Stimulated activated CD4-positive, alpha-beta T cell treated with anti-CD3 and anti-CD28 coated beads, TNF-alpha, amount 100 ng/mL, for 48 hours (primary cell): Measurements from ENCODE around the gene CDC14A.

Source experiments
- DNase-seq, 3 donors: peaks; one replicate each; pipeline ENCODE4 v3.0.0-alpha.2; 2020; ENCODE audit warnings: low read depth in 3 of 3

Gene CDC14A

DNA sequence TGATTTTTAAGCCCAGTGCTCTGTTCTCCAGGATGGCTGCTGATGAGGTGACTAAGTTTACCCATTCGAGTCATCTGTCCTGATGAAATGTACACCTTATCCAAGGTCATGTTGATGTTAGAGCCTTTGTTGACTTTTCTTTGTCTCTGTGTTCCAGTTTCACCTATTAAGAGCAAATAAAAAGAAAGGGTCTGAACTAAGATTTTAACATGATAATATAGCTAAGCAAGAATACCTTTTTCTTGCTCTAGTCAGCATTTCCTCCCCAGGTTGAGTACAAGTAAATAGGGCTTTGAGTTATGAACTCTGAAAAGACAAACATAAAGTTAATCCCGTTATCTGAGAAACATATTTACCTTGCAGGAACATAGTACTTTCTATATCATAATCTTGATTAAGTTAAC is 133.6 kb downstream of the CDC14A start:
- no peak for DNase-seq

DNA sequence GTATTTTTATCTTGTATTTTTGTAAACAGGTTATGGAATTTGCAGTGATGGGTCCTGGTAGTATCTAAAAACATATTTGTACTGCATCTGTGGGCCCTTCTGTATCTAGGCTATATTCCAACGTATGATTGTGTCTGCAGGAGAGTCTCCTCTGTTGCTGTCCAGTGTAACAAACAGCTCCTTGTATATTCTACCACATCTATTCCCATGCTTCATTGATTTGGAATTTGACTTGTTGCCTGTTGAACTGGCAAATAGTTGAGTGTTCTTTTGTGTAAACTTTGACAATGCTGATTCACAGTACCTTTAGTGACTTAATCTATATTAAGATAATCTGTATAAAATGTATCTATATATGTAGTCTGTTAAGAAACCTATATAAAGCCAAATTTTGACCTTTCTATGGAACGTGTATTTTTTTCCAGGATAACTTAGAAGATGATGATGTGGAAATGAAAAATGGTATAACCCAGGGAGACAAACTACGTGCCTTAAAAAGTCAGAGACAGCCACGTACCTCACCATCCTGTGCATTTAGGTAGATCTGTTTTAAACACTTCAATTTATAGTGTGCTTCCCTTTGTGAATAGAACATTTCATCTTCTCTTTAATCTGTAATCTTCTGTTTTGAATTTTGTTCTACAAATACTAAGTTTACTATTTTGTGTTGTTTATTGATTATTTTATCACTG is 142.2 kb downstream of the CDC14A start:
- no peak for DNase-seq

DNA sequence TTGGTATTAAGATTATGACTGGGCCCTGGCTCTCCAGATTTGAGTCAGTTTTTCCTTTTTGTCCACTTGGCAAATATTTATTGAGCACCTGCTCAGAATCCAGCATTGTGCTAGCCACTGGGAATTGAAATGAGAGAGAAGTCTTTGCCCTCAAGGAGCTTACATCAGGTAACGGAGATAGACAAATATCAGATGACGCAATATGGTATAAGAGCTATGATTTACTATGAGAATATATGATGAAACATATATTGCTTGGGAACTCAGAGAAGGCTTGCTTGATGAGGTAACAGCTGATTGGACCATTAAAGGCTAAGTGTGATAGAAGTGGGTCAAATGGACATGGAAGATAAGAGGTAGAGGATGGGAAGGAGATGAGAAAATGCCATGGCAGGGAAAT is 144.6 kb downstream of the CDC14A start:
- no peak for DNase-seq

DNA sequence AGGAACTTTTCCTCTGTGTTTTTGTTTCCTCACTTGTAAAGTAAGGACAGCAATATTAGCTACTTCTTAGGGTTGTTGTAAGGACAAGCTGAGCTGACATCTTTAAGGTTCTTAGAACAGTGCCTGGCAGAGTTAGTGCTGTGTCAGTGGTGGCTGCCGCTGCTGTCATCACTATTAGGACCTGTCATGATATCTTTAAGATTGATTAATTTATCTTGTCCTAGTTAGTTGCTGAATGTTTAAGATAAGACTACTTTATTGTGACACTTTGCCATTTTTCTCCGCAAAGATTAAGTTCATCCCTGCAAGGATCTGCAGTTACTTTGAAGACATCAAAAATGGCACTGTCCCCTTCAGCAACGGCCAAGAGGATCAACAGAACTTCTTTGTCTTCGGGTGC is 145.5 kb downstream of the CDC14A start:
- DNase-seq: no peak

DNA sequence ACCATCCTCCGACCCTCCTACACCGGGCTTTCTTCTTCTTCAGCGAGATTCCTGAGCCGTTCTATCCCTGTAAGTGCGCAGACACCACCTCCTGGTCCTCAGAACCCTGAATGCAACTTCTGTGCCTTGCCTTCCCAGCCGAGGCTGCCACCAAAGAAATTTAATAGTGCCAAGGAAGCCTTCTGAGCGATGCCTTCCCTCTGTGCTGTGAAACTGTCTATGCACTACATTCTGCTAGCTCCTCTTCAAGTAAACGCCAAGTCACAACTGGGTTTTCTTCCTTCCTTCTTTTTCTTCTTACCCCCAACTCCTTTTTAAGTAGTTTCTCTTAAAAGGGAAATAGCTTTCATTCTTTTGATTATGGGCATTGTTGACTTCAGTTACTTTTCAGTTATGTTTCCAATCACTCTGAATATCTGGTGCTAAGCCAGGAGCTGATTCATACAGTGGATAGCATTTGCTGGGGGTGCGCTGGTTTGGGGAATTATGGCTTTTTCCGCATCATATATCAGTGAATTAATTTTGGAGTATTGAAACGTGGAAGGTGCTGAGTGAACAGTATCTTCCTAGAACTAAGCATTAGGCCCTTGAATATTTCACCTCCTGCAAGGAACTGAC is 147.0 kb downstream of the CDC14A start:
- DNase-seq: no peak

DNA sequence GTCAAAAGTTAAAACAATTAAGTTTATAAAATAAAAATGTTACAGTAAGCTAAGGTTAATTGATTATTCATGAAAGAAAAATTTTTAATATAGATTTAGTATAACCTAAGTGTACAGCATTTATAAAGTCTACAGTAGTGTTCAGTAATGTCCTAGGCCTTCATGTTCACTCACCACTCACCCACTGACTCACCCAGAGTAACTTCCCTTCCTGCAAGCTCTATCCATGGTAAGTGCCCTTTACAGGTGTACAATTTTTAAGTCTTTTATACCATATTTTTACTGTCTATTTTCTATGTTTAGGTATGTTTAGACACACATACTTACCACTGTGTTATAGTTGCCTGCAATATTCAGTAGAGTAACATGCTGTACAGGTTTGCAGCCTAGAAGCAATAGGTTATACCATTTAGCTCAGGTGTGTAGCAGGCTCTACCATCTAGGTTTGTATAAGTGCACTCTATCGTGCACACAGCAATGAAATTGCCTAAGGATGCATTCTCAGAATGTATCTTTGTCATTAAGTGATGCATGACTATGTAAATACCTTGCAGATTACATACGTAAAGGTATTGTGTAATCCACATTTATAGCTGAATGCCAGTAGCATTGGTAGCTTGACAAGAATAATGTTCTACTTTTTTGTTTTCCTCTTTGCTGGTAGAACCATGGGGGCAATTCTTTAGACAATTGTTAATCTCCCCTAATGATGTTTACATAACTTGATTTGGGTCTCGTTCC is 149.9 kb downstream of the CDC14A start:
- no peak for DNase-seq

DNA sequence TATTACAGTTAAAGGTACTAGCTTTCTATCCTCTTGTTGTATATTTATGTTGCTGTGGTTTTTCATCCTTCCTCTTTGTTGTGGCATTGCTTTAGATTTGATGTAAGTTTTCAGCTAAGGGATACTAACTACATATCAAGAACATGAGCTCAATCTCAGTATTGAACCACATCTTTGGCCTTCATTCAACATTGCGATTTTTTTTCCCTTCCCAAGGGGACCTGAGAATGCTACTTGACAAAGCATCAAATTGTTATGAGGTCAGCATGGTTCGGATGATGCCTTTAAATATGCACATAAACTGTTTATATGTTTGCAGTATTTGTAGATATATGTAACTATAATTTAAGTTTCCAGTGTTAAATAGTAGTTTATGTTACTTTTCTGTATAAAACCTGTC is 153.9 kb downstream of the CDC14A start:
- DNase-seq: no peak

DNA sequence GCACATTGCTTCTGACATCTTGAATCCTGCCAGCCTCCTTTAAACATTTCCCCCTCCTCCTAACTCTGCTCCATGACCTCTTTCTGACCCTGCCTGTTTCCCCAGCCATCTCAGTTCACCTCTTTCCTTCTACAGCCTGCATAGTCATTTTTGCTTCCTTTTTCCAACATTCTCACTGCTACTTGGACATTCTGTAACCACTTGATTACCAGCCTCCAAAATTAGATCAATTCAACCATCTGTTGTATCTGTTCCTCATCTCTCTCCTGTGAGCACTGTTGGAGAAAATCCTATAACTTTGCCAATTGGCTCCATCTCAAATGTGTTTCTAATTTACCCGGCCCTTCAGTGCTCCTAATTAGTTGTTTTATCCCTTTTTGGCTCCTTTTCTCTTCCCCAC is 158.1 kb downstream of the CDC14A start:
- no peak for DNase-seq

DNA sequence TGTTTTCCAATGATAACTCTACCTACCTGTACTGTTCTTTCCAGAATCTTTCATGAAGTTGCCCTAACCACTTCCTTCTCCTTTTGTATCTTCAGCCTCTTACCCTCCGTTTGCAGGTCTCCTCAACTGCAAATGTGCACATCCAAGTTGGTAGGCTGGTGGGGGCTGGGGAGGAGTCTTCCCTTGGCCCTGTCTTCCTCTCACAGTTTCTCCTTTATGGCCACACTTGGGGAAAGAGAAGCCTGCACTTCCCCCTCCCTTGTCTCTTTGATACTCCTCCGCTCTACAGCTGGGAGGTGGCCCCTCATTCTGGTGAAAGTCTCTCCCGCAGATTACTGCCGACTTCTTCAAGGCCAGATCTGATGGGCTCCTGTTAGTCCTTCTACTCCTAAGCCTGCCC is 158.8 kb downstream of the CDC14A start:
- DNase-seq: no peak

DNA sequence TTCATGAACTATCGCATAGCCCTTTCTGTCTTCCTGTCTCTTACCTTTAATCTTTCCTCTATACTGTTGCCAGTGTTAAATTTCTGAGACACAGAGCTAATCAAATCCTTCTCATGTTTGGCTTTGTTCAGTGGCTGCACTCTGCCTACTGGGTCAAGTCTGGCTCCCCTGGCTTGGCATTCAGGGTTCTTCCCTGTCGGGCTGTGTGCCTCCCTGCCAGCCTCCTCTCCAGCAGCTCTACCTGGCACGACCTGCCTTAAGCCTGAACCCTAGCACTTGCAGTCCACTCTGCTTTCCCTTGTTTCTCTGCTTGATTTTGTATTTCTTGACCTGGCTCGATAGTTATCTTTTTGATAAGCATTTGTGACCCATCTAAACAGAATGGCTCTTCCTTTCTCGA is 159.5 kb downstream of the CDC14A start:
- DNase-seq: no peak

DNA sequence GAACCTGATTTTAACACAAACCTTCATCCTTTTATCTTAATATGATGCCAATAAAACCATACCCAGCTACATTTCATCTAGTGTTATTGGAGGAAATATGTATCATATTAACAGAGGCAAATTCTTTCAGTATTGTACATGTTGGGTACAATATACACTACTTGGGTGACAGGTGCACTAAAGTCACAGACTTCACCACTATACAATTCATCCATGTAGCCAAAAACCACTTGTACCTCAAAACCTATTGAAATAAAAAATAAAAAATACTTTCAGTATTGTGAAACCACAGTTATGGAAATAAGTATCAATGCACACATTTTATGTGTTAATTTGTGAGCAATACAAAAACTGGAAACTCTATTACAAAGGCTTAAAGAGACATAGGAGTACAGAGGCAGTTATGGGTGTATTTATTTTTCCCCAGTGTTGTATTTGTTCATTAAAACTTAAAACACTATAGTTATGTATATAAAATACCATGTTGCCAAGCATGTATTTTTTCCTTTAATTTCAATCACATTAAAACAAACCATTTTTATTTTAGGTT is 160.6 kb downstream of the CDC14A start:
- DNase-seq: no peak

DNA sequence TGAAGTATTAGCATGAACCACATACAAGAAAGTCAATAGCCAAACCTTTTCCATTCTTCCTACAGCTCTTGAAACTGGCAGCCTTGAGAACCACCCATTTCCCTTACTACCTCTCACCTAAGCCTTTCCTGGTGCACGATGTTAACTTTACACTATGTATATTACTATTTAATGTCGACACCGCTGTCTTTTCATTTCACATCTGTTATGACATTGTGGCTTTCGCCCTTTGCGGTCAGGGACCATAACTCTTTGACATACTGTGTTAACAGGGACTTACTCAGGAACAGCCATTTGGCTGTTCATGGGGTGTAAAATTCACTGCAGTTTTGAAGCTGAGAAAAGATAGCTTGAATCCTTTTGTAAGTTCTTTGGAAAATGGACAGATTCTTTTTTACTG is 164.6 kb downstream of the CDC14A start:
- no peak for DNase-seq

DNA sequence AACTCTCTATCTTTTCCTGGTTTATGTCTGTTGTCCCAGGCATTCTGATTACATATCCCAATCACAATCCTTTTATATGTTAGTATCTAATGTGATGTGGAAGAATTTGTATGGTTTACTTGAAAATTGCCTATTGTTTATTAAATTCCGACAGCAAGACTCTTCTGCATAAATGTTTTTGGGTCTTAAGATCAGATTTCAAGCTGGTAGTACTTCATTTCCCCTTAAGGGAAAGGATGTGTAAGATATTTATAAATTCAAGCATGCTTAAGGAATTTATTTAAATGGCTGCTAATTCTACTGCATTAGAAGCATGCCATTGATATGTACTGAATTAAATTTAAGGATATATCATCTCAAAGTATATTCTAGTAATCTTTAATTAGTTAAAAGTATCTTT is 165.2 kb downstream of the CDC14A start:
- no peak for DNase-seq

DNA sequence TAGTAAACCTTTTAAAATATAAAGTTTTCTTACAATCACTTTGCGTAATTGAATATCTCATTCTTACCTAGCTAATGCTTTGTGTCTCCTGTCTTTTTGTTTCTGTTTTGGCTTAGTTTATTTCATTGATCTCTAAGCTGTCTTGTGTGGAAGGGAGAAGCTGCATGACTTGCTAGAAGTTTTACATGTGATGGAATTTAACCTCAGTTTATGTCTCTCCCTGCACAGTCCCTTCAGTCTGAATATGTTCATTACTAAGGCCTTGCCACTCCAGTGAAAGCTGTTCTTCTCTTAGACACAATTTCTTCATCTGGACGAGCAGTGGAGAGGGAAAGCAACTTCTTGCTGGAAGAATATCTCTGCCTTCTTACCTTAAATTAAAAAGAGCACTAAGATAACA is 165.7 kb downstream of the CDC14A start:
- no peak for DNase-seq

DNA sequence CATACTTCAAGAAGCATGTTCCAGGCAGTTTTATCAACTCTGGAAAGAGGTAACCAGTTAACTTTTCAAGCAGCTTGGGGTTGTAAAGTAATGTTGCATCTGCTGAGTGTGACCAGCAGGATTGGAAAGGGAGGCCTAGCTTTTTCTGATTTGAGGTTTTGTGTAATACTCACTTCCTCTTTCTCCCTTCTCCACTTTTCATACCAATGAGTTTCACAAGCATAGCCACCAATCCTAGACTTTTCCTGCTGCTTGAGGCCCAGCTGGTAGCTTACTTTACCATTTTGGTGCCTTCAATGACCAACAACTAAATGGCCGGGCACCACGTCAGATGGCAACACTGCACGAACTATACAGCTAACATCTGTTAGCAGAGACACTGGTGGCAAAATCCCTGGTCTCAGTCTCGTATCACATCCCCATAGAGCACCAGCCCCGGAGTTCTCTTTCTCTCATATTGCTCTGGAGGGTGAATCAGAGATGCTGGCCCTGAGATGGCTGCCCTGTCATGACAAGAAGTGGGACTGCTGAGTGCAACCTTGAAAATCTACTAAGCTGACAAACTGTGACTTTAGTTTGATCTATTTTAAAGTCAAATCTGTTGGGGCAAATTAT is 170.8 kb downstream of the CDC14A start:
- DNase-seq: no peak

DNA sequence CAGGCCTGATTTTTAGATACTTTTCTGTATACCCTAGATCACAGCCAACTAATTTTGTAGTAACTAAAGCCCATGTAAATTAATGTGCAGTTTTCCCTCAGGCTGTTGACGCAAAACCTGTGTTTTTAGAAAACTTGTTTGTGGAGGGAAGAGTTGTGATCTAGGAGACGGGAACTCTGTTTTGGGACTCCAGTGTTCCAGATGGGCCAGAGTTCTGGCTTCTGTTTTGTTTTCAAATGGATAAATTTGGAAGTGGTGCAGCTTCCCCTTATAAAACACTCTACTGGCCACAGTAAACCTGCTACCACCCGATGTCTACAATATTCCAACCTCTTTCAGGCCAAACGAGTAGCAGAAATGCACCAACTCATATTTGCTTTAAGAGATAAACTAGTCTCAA is 172.0 kb downstream of the CDC14A start:
- no peak for DNase-seq

DNA sequence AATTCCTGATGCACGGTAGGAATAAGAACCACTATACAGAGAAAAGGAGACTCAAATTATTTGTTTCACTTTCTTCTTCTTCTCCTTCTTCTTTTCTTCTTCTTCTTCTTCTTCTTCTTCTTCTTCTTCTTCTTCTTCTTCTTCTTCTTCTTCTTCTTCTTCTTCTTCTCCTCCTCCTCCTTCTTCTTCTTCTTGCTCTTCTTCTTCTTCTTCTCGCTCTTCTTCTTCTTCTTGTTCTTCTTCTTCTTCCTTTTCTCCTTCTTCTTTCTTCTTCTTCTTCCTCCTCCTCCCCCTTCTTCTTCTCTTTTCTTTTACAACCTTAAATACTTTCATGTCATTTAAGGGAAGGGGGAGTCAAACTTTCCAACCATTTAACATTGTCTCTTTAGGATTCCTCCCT is 174.6 kb downstream of the CDC14A start:
- DNase-seq: no peak

DNA sequence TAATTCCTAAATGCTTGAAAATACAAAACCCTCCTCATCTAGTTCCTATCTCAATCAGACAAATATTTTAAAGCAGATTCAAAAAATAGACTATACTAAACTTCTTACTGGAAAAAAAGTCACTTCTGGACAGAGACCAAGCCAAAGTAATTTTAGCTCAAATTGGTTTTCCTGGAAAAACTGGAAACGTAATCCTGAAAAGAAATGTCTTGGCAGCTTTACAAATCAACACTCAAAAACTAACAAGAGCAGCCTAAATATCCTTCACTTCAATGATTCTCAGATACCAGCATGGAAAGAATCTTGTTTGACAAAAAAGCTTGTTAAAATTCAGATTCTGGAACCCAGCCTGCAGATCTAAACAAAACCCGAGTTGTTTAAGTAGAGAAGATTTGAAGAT is 176.6 kb downstream of the CDC14A start:
- DNase-seq: no peak

DNA sequence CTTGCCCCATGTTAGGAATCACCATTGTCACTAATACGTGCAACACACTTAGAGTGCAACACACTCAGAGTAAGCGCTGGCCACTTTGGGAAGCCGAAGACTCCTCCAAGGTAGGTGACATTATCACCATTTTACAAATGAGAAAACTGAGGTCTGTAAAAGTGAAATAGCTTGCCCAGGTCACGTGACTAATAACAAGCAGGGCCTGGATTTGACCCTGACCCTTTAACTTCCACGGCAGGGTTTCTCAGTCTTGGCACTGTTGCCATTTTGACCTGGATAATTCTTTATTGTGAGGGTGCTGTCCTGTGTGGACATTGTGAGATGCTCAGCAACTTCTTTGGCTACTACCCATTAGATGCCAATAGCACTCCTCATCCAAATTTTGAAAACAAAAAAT is 177.8 kb downstream of the CDC14A start:
- DNase-seq: no peak

DNA sequence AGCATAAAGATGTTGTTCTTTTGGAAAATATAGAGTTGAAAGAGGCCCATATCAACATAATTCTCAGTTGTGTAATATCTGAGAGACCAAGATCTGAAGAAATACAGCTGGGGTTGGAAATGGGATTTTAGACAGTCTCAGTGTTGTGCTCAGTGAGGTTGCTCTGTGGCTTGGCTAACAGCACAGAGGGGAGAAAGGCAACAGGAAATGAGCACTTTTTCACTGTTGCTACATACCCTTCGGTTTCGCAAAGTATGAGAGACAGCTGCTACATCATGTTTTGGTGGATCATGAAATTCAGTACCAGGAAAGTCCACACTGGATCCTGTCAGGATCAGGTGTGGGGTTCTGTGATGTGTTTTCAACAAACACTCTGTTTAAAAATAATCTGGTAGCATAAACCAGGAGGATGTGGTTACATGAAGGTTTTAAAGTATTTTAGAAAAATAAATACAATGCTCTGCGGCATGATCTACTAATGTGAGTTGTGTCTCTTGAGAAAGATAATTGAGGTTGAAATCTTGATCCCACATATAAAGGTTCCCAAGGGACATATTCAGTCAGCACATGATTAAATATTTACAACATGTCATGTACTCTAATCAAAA is 178.7 kb downstream of the CDC14A start:
- no peak for DNase-seq

DNA sequence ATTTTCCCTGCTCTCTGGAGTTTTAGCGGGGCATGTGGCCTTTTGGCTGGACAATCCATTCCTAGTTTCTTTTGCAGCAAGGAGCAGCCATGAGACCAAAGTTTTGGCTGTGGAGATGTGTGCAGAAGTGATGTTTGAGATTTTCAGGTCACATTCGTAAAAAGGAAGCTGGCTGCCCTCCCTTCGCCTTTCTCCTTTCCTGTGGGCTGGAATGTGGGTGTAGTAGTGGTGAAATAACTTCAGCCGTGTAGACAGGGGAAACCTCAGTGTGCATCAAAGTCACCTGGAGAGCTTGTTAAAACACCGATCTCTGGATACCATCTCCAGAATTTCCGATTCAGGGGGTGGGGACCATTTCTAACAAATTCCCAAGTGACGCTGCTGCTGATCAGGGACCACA is 180.3 kb downstream of the CDC14A start:
- no peak for DNase-seq

DNA sequence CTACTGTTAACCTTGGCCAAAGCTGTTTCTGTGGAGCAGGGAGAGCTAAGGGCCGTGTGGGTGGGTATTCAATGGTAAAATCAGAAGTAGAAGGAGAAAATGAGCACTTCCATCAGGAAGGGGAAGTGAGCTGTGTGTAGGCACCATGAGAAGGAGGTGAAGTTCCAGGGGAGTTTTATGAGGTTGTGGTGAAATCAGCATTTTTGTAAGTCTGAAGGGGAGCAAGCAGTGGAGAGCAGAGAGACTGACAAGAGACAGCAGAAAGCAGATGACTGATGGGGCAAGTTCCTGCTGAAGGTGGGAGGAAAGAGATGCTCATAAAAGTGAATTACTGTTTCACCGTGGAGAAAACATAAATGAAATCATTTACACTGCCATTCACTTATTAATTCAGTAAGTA is 183.0 kb downstream of the CDC14A start:
- DNase-seq: no peak
